GM21367 (cell line): ENCODE results near the gene TSPAN31.

Experiments
- ATAC-seq: cut with Tn5 transposase; IDR thresholded peaks from one replicate; pipeline ENCODE4 v1.9.1; 2021; ENCODE audit not compliant: unreplicated experiment

Gene TSPAN31

GRCh38 chr12:57751788-57752667, 7.2 kb downstream of the TSPAN31 start, which contains the start of gene CDK4:
Gene CDK4, minus strand, starts transcription at chr12:57752310. Its CDS starts 593 bp downstream, at chr12:57751717.
- ATAC-seq, result peak; percentile 57

- ATAC-seq, result no peak
Measured at GRCh38 chr12:57752668-57753000, 7.8 kb downstream of the TSPAN31 start.

- no peak for ATAC-seq
Measured at GRCh38 chr12:57753756-57754337, 9.0 kb downstream of the TSPAN31 start.

- ATAC-seq, result peak; percentile 29
Measured at GRCh38 chr12:57754411-57755193, 9.8 kb downstream of the TSPAN31 start, which contains the start of gene MARCHF9. Gene MARCHF9, plus strand, starts transcription at chr12:57755103. Its CDS starts 426 bp downstream, at chr12:57755529.

- ATAC-seq, result no peak
Measured at GRCh38 chr12:57755194-57755453, 10.3 kb downstream of the TSPAN31 start.

GRCh38 chr12:57755454-57756372, 10.9 kb downstream of the TSPAN31 start:
- no peak for ATAC-seq

GRCh38 chr12:57756406-57757341, 11.8 kb downstream of the TSPAN31 start:
- no peak for ATAC-seq

GRCh38 chr12:57757771-57758170, 12.9 kb downstream of the TSPAN31 start:
- ATAC-seq, result no peak

- ATAC-seq, result no peak
Measured at GRCh38 chr12:57758552-57759359, 13.9 kb downstream of the TSPAN31 start.

- no peak for ATAC-seq
Measured at GRCh38 chr12:57759360-57759980, 14.6 kb downstream of the TSPAN31 start.

- no peak for ATAC-seq
Measured at GRCh38 chr12:57760347-57760982, 15.6 kb downstream of the TSPAN31 start.

- no peak for ATAC-seq
Measured at GRCh38 chr12:57761391-57761998, 16.7 kb downstream of the TSPAN31 start.

- ATAC-seq, result no peak
Measured at GRCh38 chr12:57762463-57762862, 17.6 kb downstream of the TSPAN31 start.

- ATAC-seq, result no peak
Measured at GRCh38 chr12:57763881-57764661, 19.2 kb downstream of the TSPAN31 start.

- peak; percentile 16 for ATAC-seq
Measured at GRCh38 chr12:57764662-57765002, 19.8 kb downstream of the TSPAN31 start.

GRCh38 chr12:57765003-57765697, 20.3 kb downstream of the TSPAN31 start:
- ATAC-seq, result peak; percentile 50
